Lower leg skin (tissue), 4 donors: Measurements from ENCODE around the gene MGMT. TPM values are rescaled to one million over a fixed set of nuclear protein-coding genes. Genes with fewer than 3 reads are reported as not detected.
A peak's percentile ranks its signal among the peaks of the same experiment; 100 is the strongest.

Experiments used
- DNase-seq, 2 donors: peaks; one replicate each; pipeline ENCODE4 v3.0.0-alpha.2; 2019; ENCODE audit warnings: low spot score in 2 of 2
- H3K4me3 ChIP-seq: fragments of 200-600 bp; sonication (generic); 2 replicates; pipeline ENCODE4 v1.5.1; 2017; ENCODE audit warnings: mild to moderate bottlenecking, low read depth; ENCODE audit not compliant: poor library complexity, severe bottlenecking
- POLR2A ChIP-seq, 2 donors: fragments of 450-650 bp; IDR thresholded peaks; one replicate each; pipeline ENCODE4 v1.6.1; 2016 to 2017; ENCODE audit warnings: antibody characterized with exemption in 2 of 2, mild to moderate bottlenecking in 1 of 2, moderate library complexity in 1 of 2
- WGBS, 2 donors: methylation state at CpG; one replicate each; pipeline ENCODE4 v1.1.5; 2018; 5-methylcytosine and 5-hydroxymethylcytosine counted together
- intact Hi-C: fragments of 100-400 bp; cut with DNase I; formaldehyde crosslinking; loops from one replicate; pipeline ENCODE4 v1.15.0; 2023; ENCODE audit warnings: low total_unique reads
- total RNA-seq, 4 donors: library from RNA; depleted of rRNA; stranded (reverse); fragments of >200 nt; gene quantifications; one replicate each; pipeline ENCODE4 v1.1.0, GENCODE V29; 2016
- TF ChIP-seq, protein P1 (sequence below), 3 donors: fragments of 450-650 bp; IDR thresholded peaks; one replicate each; pipeline ENCODE4 v1.5.1; 2016; ENCODE audit warnings: antibody characterized with exemption in 3 of 3, mild to moderate bottlenecking in 3 of 3, moderate library complexity in 2 of 3

The MGMT gene
- total RNA-seq, 4 donors from 2014 or later, result 13.1 to 38.7 (median 29.2) TPM

DNA sequence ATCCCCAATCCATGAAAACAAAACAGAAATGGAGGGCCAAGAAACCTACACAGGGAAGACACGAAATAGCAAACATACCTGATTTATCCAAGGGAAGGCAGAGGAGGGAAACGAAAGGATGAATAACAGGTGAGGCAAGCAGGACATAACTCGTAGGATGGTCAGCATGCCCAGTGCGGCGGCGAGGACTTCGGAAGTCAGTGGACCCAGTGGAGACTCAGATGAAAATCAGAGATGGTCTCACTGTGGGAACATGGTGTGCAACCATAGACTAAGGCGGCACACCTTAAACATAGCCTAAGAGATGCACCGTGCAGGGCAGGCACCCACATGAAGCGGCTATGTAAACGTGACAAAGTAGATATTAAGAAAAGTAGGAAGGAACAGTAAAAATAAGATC, 157.5 kb downstream of the MGMT start:
- 76 to 79% methylated on average over 11 of the region's 11 CpGs for WGBS, 2 donors
- DNase-seq, result no peak
- intact Hi-C loops, result no loop called here

DNA sequence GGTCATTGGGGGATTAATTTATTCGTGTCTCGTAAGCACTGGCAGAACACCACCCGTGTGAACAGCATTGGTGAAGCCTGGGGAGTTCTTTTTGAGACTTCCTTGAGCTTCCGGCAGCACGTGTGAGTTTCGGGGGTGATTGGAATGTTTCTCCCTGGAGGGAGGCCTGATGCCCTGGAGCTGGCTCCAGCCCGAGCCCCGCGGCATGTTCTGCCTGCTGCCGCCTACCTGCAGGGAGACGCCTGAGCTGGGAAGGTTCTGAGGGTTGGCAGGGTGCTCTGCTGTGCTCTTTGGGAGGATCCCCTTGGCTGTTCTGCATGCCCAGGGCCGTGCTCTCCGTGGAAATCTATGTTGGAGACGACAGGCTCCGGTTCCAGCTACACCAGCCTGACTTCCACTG, 159.3 kb downstream of the MGMT start:
- peak in 1 of 2 donors; percentile 70 for DNase-seq
- TF ChIP-seq POLR2A (IDR thresholded peaks at IDR 0.05), result no peak
- TF ChIP-seq, protein P1, sequence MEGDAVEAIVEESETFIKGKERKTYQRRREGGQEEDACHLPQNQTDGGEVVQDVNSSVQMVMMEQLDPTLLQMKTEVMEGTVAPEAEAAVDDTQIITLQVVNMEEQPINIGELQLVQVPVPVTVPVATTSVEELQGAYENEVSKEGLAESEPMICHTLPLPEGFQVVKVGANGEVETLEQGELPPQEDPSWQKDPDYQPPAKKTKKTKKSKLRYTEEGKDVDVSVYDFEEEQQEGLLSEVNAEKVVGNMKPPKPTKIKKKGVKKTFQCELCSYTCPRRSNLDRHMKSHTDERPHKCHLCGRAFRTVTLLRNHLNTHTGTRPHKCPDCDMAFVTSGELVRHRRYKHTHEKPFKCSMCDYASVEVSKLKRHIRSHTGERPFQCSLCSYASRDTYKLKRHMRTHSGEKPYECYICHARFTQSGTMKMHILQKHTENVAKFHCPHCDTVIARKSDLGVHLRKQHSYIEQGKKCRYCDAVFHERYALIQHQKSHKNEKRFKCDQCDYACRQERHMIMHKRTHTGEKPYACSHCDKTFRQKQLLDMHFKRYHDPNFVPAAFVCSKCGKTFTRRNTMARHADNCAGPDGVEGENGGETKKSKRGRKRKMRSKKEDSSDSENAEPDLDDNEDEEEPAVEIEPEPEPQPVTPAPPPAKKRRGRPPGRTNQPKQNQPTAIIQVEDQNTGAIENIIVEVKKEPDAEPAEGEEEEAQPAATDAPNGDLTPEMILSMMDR (IDR thresholded peaks at IDR 0.05), result no peak
- intact Hi-C loops, result no loop called here
- H3K4me3 ChIP-seq, result no peak overlapping the region
- WGBS, 2 donors, result 63 to 69% methylated on average over 10 to 12 of the region's 15 CpGs

More for the DNA sequence above, 157.5 kb downstream of the MGMT start:
- no peak for TF ChIP-seq POLR2A (IDR thresholded peaks at IDR 0.05)
- TF ChIP-seq, protein P1 (IDR thresholded peaks at IDR 0.05), result no peak
- no peak overlapping the region for H3K4me3 ChIP-seq

DNA sequence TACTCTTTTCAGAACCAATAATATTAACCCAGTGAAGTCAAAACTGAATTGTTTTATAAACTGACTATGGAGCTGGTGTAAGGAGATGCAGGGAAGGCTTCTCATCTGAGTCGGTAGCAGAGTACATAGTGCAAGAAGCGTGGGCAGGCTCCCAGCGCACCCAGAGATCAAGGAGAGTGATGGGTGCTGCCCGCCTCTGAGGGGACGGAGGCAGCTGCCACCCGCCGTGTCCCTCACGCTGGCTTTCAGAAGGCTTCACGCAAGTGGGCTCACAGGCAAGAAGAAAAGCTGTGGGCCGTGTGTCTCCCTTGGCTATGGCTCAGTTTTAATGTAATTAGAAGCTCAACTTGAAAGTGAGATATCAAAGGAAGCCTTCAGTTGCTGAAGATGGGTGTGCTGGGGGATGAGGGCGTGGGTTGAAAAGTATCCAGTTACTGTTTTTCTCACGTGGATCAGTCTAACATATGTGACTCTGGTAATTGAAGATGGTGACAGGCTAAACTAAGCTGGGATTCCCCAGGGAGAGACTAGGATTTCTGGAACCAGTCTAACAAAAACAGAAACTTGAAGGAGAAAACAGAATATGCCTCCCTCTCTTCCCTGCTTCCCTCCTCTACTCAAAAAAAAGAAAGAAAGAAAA, 159.9 kb downstream of the MGMT start:
- no peak for TF ChIP-seq POLR2A (IDR thresholded peaks at IDR 0.05)
- TF ChIP-seq, protein P1 (IDR thresholded peaks at IDR 0.05), result no peak
- intact Hi-C loops, result no loop called here
- DNase-seq, result peak in 1 of 2 donors; percentile 81
- no peak overlapping the region for H3K4me3 ChIP-seq
- WGBS, 2 donors, result 70 to 71% methylated on average over 12 of the region's 12 CpGs

DNA sequence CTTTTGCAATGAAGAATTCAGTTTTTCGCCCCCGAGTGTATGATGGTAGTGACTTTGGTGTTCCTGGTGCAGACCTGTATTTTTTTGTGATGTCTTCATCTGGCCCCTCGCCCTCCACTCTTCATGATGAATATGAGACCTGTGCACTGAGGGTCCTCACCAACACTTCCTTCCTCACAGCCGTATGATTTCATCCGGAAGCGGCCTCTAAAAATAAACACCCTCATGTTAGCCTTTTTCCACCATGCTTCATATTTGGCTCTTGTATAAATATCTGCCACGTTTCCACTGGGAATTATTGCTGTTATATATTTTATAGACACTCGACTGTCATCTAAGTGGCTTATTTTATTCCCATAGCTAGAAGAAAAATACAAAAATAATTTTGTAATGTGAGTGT, 160.4 kb downstream of the MGMT start:
- TF ChIP-seq, protein P1 (IDR thresholded peaks at IDR 0.05), result no peak
- TF ChIP-seq POLR2A (IDR thresholded peaks at IDR 0.05), result no peak

DNA sequence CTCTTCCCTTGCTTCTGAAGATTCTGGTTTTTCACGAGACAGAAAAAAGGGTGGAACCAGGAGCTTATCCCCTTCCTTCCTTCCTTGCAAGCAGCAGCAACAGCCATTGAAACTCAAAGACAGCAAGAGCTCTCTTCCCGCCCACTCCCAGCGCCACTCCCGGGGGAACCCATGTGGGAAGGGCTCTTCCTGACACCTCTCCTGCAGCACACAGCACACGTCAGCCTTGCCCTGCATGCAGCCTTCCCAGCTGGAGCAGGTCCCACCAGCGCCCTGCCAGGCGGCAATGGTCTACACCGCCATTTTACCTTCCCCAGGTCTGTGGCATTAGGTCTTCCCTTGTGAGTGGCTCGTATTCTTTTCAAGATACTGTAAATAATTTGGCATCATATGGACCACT, 161.8 kb downstream of the MGMT start:
- H3K4me3 ChIP-seq, result no peak overlapping the region
- DNase-seq, result peak in 1 of 2 donors; percentile 63
- TF ChIP-seq, protein P1 (IDR thresholded peaks at IDR 0.05), result no peak
- no peak for TF ChIP-seq POLR2A (IDR thresholded peaks at IDR 0.05)
- intact Hi-C loops, result no loop called here
- 84 to 91% methylated on average over 9 of the region's 9 CpGs for WGBS, 2 donors

More for the DNA sequence above, 160.4 kb downstream of the MGMT start:
- WGBS, 2 donors, result 54 to 61% methylated on average over 8 of the region's 8 CpGs
- intact Hi-C loops, result no loop called here
- H3K4me3 ChIP-seq, result no peak overlapping the region
- peak in 1 of 2 donors; percentile 40 for DNase-seq

DNA sequence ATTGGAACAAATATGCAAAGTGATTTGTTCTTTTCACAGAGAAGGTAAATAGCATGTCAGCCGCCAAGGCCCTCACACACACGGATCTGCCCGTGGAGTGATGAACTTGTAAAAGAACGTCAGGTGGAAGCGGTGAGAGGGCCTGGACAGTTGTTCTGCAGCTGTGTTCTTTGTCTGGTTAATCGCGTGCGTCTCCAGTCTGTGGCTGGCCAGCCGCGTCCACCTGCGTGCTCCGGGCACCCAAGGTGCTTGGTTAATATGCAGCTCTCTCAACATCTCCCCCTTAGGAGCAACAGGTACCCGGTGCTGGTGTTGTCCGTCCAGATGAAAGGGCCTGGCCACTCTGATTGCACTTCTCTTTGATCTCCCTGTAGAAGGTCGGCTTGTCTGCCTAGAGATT, 162.9 kb downstream of the MGMT start:
- peak in 1 of 2 donors; percentile 57 for DNase-seq
- TF ChIP-seq, protein P1 (IDR thresholded peaks at IDR 0.05), result no peak
- no peak for TF ChIP-seq POLR2A (IDR thresholded peaks at IDR 0.05)
- WGBS, 2 donors, result 96 to 97% methylated on average over 15 of the region's 15 CpGs
- H3K4me3 ChIP-seq, result no peak overlapping the region
- intact Hi-C loops, result no loop called here
